ENCODE results near the gene SCOC. TPM values are rescaled to one million over a fixed set of nuclear protein-coding genes. Genes with fewer than 3 reads are reported as not detected.

Gene SCOC
- polyA plus RNA-seq, 1 donor (not counting 4 experiments of a cell fraction or from before 2014, with no cell fraction given): 92.1 TPM

- no peaks in the 10 kb centered on the region for H4K20me1 ChIP-seq (ENCODE audit: control insufficient read depth, extremely low read depth, insufficient read depth, low read length)
- TF ChIP-seq CTCF (optimal IDR thresholded peaks at IDR 0.05 in 1 of 3, IDR thresholded peaks at IDR 0.05 in 1 of 3, conservative IDR thresholded peaks at IDR 0.05 in 1 of 3; ENCODE audit: extremely low read depth in 1 of 3, insufficient read depth in 2 of 3, low read length in 3 of 3): no peak
- no peak for TF ChIP-seq EZH2 (IDR thresholded peaks at IDR 0.05; ENCODE audit: low read length)
- no peaks in the 10 kb centered on the region for H3K79me2 ChIP-seq (ENCODE audit: control insufficient read depth, insufficient read depth, low read length)
- dilution Hi-C loops (cut with MboI; ENCODE audit: extremely low pct_ligation_motif_present, low sequenced_read_pairs): no loop called here
- H3K9ac ChIP-seq (ENCODE audit: control insufficient read depth, extremely low read depth, insufficient read depth, low read length): no peak overlapping the region
- FAIRE-seq (no peak), DNase-seq (ENCODE audit: low read depth, low spot score) (no peak)
- H3K9me1 ChIP-seq (ENCODE audit: control insufficient read depth, extremely low read depth, insufficient read depth, low read length): no peaks in the 10 kb centered on the region
- H3K36me3 ChIP-seq (ENCODE audit: control insufficient read depth in 2 of 2, extremely low read depth in 1 of 2, insufficient read depth in 2 of 2, low read length in 2 of 2): no peaks in the 10 kb centered on the region
- no peak overlapping the region for H3K4me2 ChIP-seq (ENCODE audit: control insufficient read depth, extremely low read depth, insufficient read depth, low read depth, low read length)
- no peak overlapping the region for H3K4me3 ChIP-seq (ENCODE audit: control insufficient read depth in 2 of 3, extremely low read depth in 1 of 3, insufficient read depth in 2 of 3, low read depth in 1 of 3, low read length in 3 of 3)
- H3K9me3 ChIP-seq (ENCODE audit: control insufficient read depth, low read depth, low read length): no peaks in the 10 kb centered on the region
- H3K27me3 ChIP-seq (ENCODE audit: control insufficient read depth, extremely low read depth, insufficient read depth, low read length): no peaks in the 10 kb centered on the region
- peaks cover 10% of the 10 kb centered on the region for H3K4me1 ChIP-seq (ENCODE audit: control insufficient read depth, extremely low read depth, insufficient read depth, low read length)
- no peak overlapping the region for H3K27ac ChIP-seq (ENCODE audit: control insufficient read depth, insufficient read depth, low read length)
- H2AFZ ChIP-seq (ENCODE audit: control insufficient read depth, low read length): no peak overlapping the region
Measured at GRCh38 chr4:140368686-140369085, 4.8 kb upstream of the SCOC start.

GRCh38 chr4:140372751-140373327, 607 bp upstream of the SCOC start:
- H3K36me3 ChIP-seq (ENCODE audit: control insufficient read depth in 2 of 2, extremely low read depth in 1 of 2, insufficient read depth in 2 of 2, low read length in 2 of 2): no peaks in the 10 kb centered on the region
- peak overlapping the region; percentile 56 to 68 (median 68) for H3K4me3 ChIP-seq (ENCODE audit: control insufficient read depth in 2 of 3, extremely low read depth in 1 of 3, insufficient read depth in 2 of 3, low read depth in 1 of 3, low read length in 3 of 3)
- H3K27me3 ChIP-seq (ENCODE audit: control insufficient read depth, extremely low read depth, insufficient read depth, low read length): no peaks in the 10 kb centered on the region
- peaks cover 16% of the 10 kb centered on the region for H3K4me1 ChIP-seq (ENCODE audit: control insufficient read depth, extremely low read depth, insufficient read depth, low read length)
- peak overlapping the region; percentile 47 for H3K27ac ChIP-seq (ENCODE audit: control insufficient read depth, insufficient read depth, low read length)
- peak; percentile 9 for FAIRE-seq
- peak overlapping the region; percentile 62 for H3K9ac ChIP-seq (ENCODE audit: control insufficient read depth, extremely low read depth, insufficient read depth, low read length)
- TF ChIP-seq EZH2 (IDR thresholded peaks at IDR 0.05; ENCODE audit: low read length): no peak
- TF ChIP-seq CTCF (optimal IDR thresholded peaks at IDR 0.05 in 1 of 3, IDR thresholded peaks at IDR 0.05 in 1 of 3, conservative IDR thresholded peaks at IDR 0.05 in 1 of 3; ENCODE audit: extremely low read depth in 1 of 3, insufficient read depth in 2 of 3, low read length in 3 of 3): peak in 2 of 3 experiments; percentile 6 to 19
- peak overlapping the region; percentile 92 for H3K4me2 ChIP-seq (ENCODE audit: control insufficient read depth, extremely low read depth, insufficient read depth, low read depth, low read length)
- no peaks in the 10 kb centered on the region for H3K9me3 ChIP-seq (ENCODE audit: control insufficient read depth, low read depth, low read length)
- DNase-seq (ENCODE audit: low read depth, low spot score): no peak
- H2AFZ ChIP-seq (ENCODE audit: control insufficient read depth, low read length): peak overlapping the region; percentile 95
- H3K79me2 ChIP-seq (ENCODE audit: control insufficient read depth, insufficient read depth, low read length): peaks cover 40% of the 10 kb centered on the region
- peaks cover 4% of the 10 kb centered on the region for H4K20me1 ChIP-seq (ENCODE audit: control insufficient read depth, extremely low read depth, insufficient read depth, low read length)
- peaks cover 3% of the 10 kb centered on the region for H3K9me1 ChIP-seq (ENCODE audit: control insufficient read depth, extremely low read depth, insufficient read depth, low read length)
- dilution Hi-C loops (cut with MboI; ENCODE audit: extremely low pct_ligation_motif_present, low sequenced_read_pairs): no loop called here
